Activated CD8-positive, alpha-beta memory T cell treated with anti-CD3 and anti-CD28 coated beads, Interleukin-2, amount 10 ng/mL, durations not matched to agents 7 days and 5 days (primary cell): Measurements from ENCODE around the gene HK3. TPM values are rescaled to one million over a fixed set of nuclear protein-coding genes. Genes with fewer than 3 reads are reported as not detected.

Experiments used
- ATAC-seq: fragments of 150-1000 bp; cut with Tn5 transposase; one replicate; pipeline ENCODE4 v1.10.0; 2021; ENCODE audit warnings: moderate library complexity
- CTCF ChIA-PET: fragments of 350-600 bp; sonication (Branson Sonifier 250); formaldehyde crosslinking; loops from one replicate; lab custom pipeline; 2021; ENCODE audit warnings: antibody characterized with exemption; lab: Charles Lee
- DNase-seq: peaks from one replicate; pipeline ENCODE4 v3.0.0-alpha.2; 2020
- H3K27ac Mint-ChIP-seq: one replicate; pipeline ENCODE4 v1.8.0; 2021; ENCODE audit warnings: mild to moderate bottlenecking, mixed read lengths
- H3K27me3 Mint-ChIP-seq: one replicate; pipeline ENCODE4 v1.8.0; 2021; ENCODE audit warnings: mixed read lengths
- H3K36me3 Mint-ChIP-seq: one replicate; pipeline ENCODE4 v1.8.0; 2021; ENCODE audit warnings: mild to moderate bottlenecking, mixed read lengths
- H3K4me1 Mint-ChIP-seq: one replicate; pipeline ENCODE4 v1.8.0; 2021; ENCODE audit warnings: mixed read lengths
- H3K4me3 Mint-ChIP-seq: one replicate; pipeline ENCODE4 v1.8.0; 2021; ENCODE audit warnings: mild to moderate bottlenecking, moderate library complexity, mixed read lengths
- H3K9me3 Mint-ChIP-seq: one replicate; pipeline ENCODE4 v1.8.0; 2022; ENCODE audit warnings: low read depth, mixed read lengths
- total RNA-seq, 2 experiments: library from RNA; stranded (reverse); gene quantifications; one replicate each; pipeline ENCODE4 v1.2.3, GENCODE V29; 2021

The HK3 gene
- total RNA-seq, 2 experiments from 2014 or later: not detected

DNA sequence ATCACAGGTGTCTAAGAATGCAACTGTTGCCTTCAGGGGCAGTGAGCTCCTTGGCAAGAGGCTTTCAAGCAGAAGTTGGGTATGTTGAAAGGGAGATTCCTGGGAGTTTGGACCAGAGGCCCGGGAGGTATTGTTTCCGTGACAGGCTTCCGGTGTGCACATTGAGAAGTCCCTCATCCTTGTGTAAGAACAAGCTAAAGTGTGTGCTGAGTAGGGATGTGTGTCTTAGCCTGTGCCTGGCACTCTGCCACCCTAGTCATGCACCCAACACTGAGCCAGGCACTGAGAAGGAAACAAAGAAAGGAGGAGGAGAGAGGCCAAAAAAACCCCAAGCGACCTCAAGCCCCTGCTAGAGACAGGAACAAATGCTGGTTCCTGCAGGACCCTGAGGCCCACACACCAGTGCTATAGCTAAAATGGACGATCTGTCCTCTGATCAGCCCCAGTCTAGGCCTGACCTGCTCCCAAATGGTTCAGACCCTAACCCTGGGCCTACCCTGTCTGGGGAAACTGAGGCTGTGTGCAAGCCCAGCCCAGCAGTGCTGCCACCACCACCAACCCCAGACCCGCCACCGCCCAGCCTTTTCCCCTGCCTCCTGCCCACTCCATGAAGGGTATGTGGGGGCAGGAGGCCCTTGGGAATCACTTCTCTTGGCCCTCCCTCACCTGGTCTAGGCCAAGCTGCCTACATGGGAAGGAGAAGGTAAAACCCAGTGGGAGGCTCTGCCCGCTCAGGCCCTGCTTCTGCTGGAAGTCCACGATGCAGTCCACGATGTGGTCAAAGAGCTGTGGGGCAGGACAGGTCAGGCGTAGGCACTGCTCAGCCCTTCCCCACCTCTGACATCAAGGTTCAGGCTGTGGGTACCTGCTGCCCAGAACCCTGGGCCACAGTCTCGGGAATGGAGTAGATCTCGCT is 12.6 kb downstream of the HK3 start:
- H3K9me3 Mint-ChIP-seq: no peaks in the 10 kb centered on the region
- CTCF ChIA-PET: no interaction called here
- peaks cover 7% of the 10 kb centered on the region for H3K4me1 Mint-ChIP-seq
- no peaks in the 10 kb centered on the region for H3K36me3 Mint-ChIP-seq
- no peak overlapping the region for H3K4me3 Mint-ChIP-seq
- H3K27me3 Mint-ChIP-seq: peaks cover 8% of the 10 kb centered on the region
- no peak overlapping the region for H3K27ac Mint-ChIP-seq
- ATAC-seq: no peak
- no peak for DNase-seq

DNA sequence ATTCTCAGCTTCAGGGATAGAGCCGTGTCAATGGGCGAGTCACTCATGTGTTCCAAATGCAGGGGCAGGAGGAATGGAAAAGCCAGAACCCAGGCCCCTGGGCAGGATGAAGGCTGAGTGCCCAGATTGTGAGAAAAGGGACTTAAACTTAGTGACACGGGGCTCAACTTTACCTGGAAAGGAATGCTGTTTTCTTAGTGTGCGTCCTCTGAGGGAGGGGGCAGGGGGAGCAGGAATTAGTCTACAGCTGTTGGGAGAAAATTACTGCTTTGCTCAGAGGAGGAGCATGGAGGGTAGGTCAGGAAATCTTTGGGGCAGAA is 14.6 kb downstream of the HK3 start:
- DNase-seq (no peak), ATAC-seq (no peak)
- Mint-ChIP-seq H3K4me3 (no peak overlapping the region), H3K27me3 (peaks cover 8% of the 10 kb centered on the region), H3K4me1 (peaks cover 7% of the 10 kb centered on the region), H3K9me3 (no peaks in the 10 kb centered on the region), H3K27ac (no peak overlapping the region), H3K36me3 (no peaks in the 10 kb centered on the region)
- CTCF ChIA-PET: no interaction called here

GRCh38 chr5:176883700-176884570 is 15.2 kb downstream of the HK3 start:
- no peak for ATAC-seq
- Mint-ChIP-seq H3K27ac (no peak overlapping the region), H3K4me3 (no peak overlapping the region), H3K9me3 (no peaks in the 10 kb centered on the region), H3K36me3 (no peaks in the 10 kb centered on the region), H3K4me1 (peaks cover 7% of the 10 kb centered on the region), H3K27me3 (peaks cover 8% of the 10 kb centered on the region)
- DNase-seq: no peak
- CTCF ChIA-PET: no interaction called here

GRCh38 chr5:176882567-176882903 is 16.6 kb downstream of the HK3 start:
- H3K4me3 Mint-ChIP-seq: no peak overlapping the region
- H3K27me3 Mint-ChIP-seq: peaks cover 8% of the 10 kb centered on the region
- CTCF ChIA-PET: no interaction called here

DNA sequence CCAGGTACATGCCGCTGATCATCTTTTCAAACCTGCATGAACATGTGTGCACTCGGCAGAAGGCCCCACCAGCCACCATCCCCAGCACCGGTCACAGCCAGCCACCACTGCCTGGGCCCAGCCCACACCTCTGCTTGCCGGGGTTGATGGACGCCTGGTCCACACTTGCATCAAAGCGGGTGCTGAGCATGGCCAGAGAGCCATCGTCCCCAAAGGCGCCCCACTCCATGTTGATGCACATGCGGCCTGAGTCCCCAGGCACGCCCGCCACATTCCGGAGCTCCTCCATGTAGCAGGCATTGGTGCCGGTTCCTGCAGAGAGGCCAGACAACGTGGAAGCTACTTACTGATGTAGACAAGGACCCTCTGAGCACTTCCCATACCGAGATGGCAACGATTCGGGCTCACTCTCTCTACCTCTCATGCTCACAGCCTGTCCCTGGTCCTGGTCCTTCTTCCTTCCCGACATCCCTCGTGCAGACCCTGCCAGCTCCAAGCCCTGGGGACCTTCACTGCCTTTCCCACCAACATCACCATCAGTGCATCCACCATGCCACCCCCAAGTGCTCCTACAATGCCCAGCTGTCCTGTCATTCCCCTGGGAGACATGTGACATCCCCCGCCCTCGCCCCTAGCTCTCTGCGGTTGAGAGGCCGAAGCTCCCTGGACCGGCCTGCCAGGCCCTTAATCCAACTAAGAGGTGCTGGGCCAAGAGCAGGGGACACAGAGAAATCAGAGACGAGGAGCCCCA is 17.2 kb downstream of the HK3 start:
- ATAC-seq (no peak), DNase-seq (no peak)
- H3K27ac Mint-ChIP-seq: no peak overlapping the region
- H3K4me1 Mint-ChIP-seq: peaks cover 7% of the 10 kb centered on the region
- H3K36me3 Mint-ChIP-seq: no peaks in the 10 kb centered on the region
- peaks cover 8% of the 10 kb centered on the region for H3K27me3 Mint-ChIP-seq
- CTCF ChIA-PET: no interaction called here
- H3K4me3 Mint-ChIP-seq: no peak overlapping the region
- H3K9me3 Mint-ChIP-seq: no peaks in the 10 kb centered on the region

More at GRCh38 chr5:176882567-176882903, 16.6 kb downstream of the HK3 start:
- H3K9me3 Mint-ChIP-seq: no peaks in the 10 kb centered on the region
- H3K36me3 Mint-ChIP-seq: no peaks in the 10 kb centered on the region
- no peak overlapping the region for H3K27ac Mint-ChIP-seq
- ATAC-seq (no peak), DNase-seq (no peak)
- H3K4me1 Mint-ChIP-seq: peaks cover 7% of the 10 kb centered on the region

DNA sequence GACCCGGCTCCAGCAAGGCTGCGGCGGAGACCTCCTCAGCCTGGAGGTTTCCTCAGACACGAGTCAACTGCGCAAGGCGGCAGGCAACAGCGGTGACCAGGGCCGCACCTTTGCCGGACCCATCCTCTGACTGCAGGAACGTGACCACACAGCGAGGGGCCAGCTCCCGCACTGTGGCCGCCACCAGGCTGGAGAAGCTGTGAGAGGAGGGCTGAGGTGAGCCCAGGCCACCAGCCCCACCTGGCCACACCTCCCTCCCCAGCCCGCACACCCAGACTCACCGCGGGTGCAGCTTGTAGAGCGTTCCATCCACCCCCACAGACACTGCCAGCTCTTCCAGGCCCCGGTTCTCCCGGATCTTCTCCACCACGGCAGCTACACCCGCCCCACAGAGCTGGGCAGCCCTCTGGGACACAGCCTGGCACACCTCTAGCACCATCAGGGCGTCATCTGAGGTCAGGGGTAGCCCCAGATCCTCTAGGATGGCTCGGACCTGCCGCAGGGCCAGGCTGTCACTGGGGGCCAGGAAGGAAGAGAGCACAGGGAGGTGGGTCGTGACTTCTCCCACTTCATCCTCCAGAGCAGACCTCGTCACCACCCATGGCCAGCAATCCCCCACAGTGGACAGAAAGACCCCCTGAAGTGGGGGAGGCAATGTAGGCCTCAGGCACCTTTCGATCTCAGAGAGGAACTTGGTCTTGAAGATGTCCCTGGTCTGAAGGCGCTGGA is 18.0 kb downstream of the HK3 start:
- ATAC-seq: no peak
- H3K9me3 Mint-ChIP-seq: no peaks in the 10 kb centered on the region
- H3K27ac Mint-ChIP-seq: no peak overlapping the region
- peaks cover 7% of the 10 kb centered on the region for H3K4me1 Mint-ChIP-seq
- CTCF ChIA-PET: no interaction called here
- no peak overlapping the region for H3K4me3 Mint-ChIP-seq
- DNase-seq: no peak
- H3K36me3 Mint-ChIP-seq: no peaks in the 10 kb centered on the region
- H3K27me3 Mint-ChIP-seq: peaks cover 10% of the 10 kb centered on the region

GRCh38 chr5:176880366-176881020 is 18.7 kb downstream of the HK3 start:
- no peak for ATAC-seq
- no peaks in the 10 kb centered on the region for H3K36me3 Mint-ChIP-seq
- H3K4me3 Mint-ChIP-seq: no peak overlapping the region
- CTCF ChIA-PET: no interaction called here
- DNase-seq: no peak
- H3K27me3 Mint-ChIP-seq: peaks cover 17% of the 10 kb centered on the region
- no peak overlapping the region for H3K27ac Mint-ChIP-seq
- H3K4me1 Mint-ChIP-seq: peaks cover 11% of the 10 kb centered on the region
- no peaks in the 10 kb centered on the region for H3K9me3 Mint-ChIP-seq

GRCh38 chr5:176879663-176880361 is 19.3 kb downstream of the HK3 start:
- no peak overlapping the region for H3K27ac Mint-ChIP-seq
- CTCF ChIA-PET: no interaction called here
- no peaks in the 10 kb centered on the region for H3K36me3 Mint-ChIP-seq
- H3K4me1 Mint-ChIP-seq: peaks cover 7% of the 10 kb centered on the region
- no peak overlapping the region for H3K4me3 Mint-ChIP-seq
- H3K9me3 Mint-ChIP-seq: peaks cover 2% of the 10 kb centered on the region
- no peak for ATAC-seq
- peaks cover 22% of the 10 kb centered on the region for H3K27me3 Mint-ChIP-seq
- no peak for DNase-seq

- CTCF ChIA-PET: no interaction called here
- peaks cover 21% of the 10 kb centered on the region for H3K27me3 Mint-ChIP-seq
- H3K27ac Mint-ChIP-seq: no peak overlapping the region
- no peak for ATAC-seq
- H3K9me3 Mint-ChIP-seq: peaks cover 2% of the 10 kb centered on the region
- peaks cover 4% of the 10 kb centered on the region for H3K4me1 Mint-ChIP-seq
- H3K4me3 Mint-ChIP-seq: no peak overlapping the region
- DNase-seq: no peak
- H3K36me3 Mint-ChIP-seq: no peaks in the 10 kb centered on the region
These were observed 20.1 kb downstream of the HK3 start for GRCh38 chr5:176878906-176879662.

GRCh38 chr5:176878463-176878862 is 20.7 kb downstream of the HK3 start:
- H3K4me1 Mint-ChIP-seq: peaks cover 4% of the 10 kb centered on the region
- H3K27me3 Mint-ChIP-seq: peaks cover 21% of the 10 kb centered on the region
- no peaks in the 10 kb centered on the region for H3K36me3 Mint-ChIP-seq
- H3K9me3 Mint-ChIP-seq: peaks cover 2% of the 10 kb centered on the region
- ATAC-seq (no peak), DNase-seq (no peak)
- no peak overlapping the region for H3K4me3 Mint-ChIP-seq
- no peak overlapping the region for H3K27ac Mint-ChIP-seq
- CTCF ChIA-PET: no interaction called here

- H3K9me3 Mint-ChIP-seq: peaks cover 4% of the 10 kb centered on the region
- no peaks in the 10 kb centered on the region for H3K36me3 Mint-ChIP-seq
- CTCF ChIA-PET: no interaction called here
- peaks cover 4% of the 10 kb centered on the region for H3K4me1 Mint-ChIP-seq
- DNase-seq: no peak
- H3K4me3 Mint-ChIP-seq: no peak overlapping the region
- no peak overlapping the region for H3K27ac Mint-ChIP-seq
- ATAC-seq: no peak
- peaks cover 21% of the 10 kb centered on the region for H3K27me3 Mint-ChIP-seq
These were observed 21.3 kb downstream of the HK3 start for GRCh38 chr5:176877793-176878331.
